ENCODE results near the gene EEFSEC.

Gene EEFSEC

GRCh38 chr3:128122013-128122412, 31.3 kb upstream of the EEFSEC start:
- no peak for TF ChIP-seq CTCF (IDR thresholded peaks at IDR 0.05)
- Histone ChIP-seq H3K4me1 (peaks cover 0 to 13% (median 11%) of the 10 kb centered on the region in 4 donors), H3K9me3 (no peaks in the 10 kb centered on the region), H3K4me3 (no peak overlapping the region), H3K27ac (no peak overlapping the region), H3K36me3 (no peaks in the 10 kb centered on the region), H3K27me3 (no peaks in the 10 kb centered on the region)
- intact Hi-C loops (cut with DNase I; ENCODE audit: low total_unique reads) = loop anchor here (10.0 kb wide), 1 partner anchor 47 kb away; no protein-coding TSS in a partner anchor
- DNase-seq = no peak

- no peak for DNase-seq
- H3K27me3 ChIP-seq = no peaks in the 10 kb centered on the region
- H3K36me3 ChIP-seq = no peaks in the 10 kb centered on the region
- H3K4me1 ChIP-seq = peaks cover 0 to 13% (median 11%) of the 10 kb centered on the region in 4 donors
- H3K4me3 ChIP-seq = peak overlapping the region; percentile 74 to 86
- H3K9me3 ChIP-seq = no peaks in the 10 kb centered on the region
- intact Hi-C loops (cut with DNase I; ENCODE audit: low total_unique reads) = loop anchor here (10.0 kb wide), 1 partner anchor 48 kb away; no protein-coding TSS in a partner anchor
- no peak for TF ChIP-seq CTCF (IDR thresholded peaks at IDR 0.05)
- peak overlapping the region; percentile 56 to 71 for H3K27ac ChIP-seq
Observed at GRCh38 chr3:128123156-128123537, 30.1 kb upstream of the EEFSEC start.

- DNase-seq = peak; percentile 96 to 98
- no peak for TF ChIP-seq CTCF (IDR thresholded peaks at IDR 0.05)
- Histone ChIP-seq H3K4me1 (peaks cover 0 to 13% (median 11%) of the 10 kb centered on the region in 4 donors), H3K27ac (peak within 1 kb of the TSS; percentile 56 to 71), H3K9me3 (no peaks in the 10 kb centered on the region), H3K36me3 (no peaks in the 10 kb centered on the region), H3K27me3 (no peaks in the 10 kb centered on the region), H3K4me3 (peak within 1 kb of the TSS; percentile 74 to 86)
- intact Hi-C loops (cut with DNase I; ENCODE audit: low total_unique reads) = loop anchor here (10.0 kb wide), 1 partner anchor 49 kb away; no protein-coding TSS in a partner anchor
Observed at GRCh38 chr3:128123538-128124368, 29.5 kb upstream of the EEFSEC start, which contains the start of gene RUVBL1. RUVBL1 (minus strand) TSS chr3:128123812; CDS start chr3:128123724, 88 bp downstream.

- DNase-seq = no peak
- no peaks in the 10 kb centered on the region for H3K36me3 ChIP-seq
- no peak overlapping the region for H3K27ac ChIP-seq
- intact Hi-C loops (cut with DNase I; ENCODE audit: low total_unique reads) = loop anchor here (10.0 kb wide), 1 partner anchor 52 kb away; no protein-coding TSS in a partner anchor
- no peak for TF ChIP-seq CTCF (IDR thresholded peaks at IDR 0.05)
- H3K4me3 ChIP-seq = no peak overlapping the region
- peaks cover 0 to 2% of the 10 kb centered on the region in 2 donors for H3K27me3 ChIP-seq
- H3K9me3 ChIP-seq = no peaks in the 10 kb centered on the region
- peaks cover 0 to 12% (median 10%) of the 10 kb centered on the region in 4 donors for H3K4me1 ChIP-seq
Observed at GRCh38 chr3:128127236-128127635, 26.0 kb upstream of the EEFSEC start.

- no peak for DNase-seq
- no peaks in the 10 kb centered on the region for H3K9me3 ChIP-seq
- H3K36me3 ChIP-seq = no peaks in the 10 kb centered on the region
- peaks cover 0 to 3% of the 10 kb centered on the region in 2 donors for H3K27me3 ChIP-seq
- peaks cover 0 to 2% (median under 1%) of the 10 kb centered on the region in 4 donors for H3K4me1 ChIP-seq
- intact Hi-C loops (cut with DNase I; ENCODE audit: low total_unique reads) = loop anchor here (10.0 kb wide), 1 partner anchor 53 kb away; no protein-coding TSS in a partner anchor
- H3K4me3 ChIP-seq = no peak overlapping the region
- H3K27ac ChIP-seq = no peak overlapping the region
- TF ChIP-seq CTCF (IDR thresholded peaks at IDR 0.05) = no peak
Observed at GRCh38 chr3:128128251-128128650, 25.0 kb upstream of the EEFSEC start.

Measured in tibial artery (tissue), 4 donors.